ENCODE data around the gene TMEM179.

Gene TMEM179

DNA sequence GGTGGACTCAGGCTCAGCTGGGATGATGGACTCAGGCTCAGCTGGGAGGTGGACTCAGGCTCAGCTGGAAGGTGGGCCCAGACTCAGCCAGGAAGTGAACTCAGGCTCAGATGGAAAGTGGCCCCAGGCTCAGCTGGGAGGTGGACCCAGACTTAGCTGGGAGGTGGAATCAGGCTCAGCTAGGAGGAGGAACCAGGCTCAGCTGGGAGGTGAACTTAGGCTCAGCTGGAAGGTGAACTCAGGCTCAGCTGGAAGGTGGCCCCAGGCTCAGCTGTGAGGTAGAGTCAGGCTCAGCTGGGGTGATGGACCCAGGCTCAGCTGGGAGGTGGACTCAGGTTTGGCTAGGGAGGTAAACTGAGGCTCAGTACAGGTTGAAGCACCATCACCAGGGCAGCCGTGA, 46.8 kb downstream of the TMEM179 start:
- TF ChIP-seq, protein P1, sequence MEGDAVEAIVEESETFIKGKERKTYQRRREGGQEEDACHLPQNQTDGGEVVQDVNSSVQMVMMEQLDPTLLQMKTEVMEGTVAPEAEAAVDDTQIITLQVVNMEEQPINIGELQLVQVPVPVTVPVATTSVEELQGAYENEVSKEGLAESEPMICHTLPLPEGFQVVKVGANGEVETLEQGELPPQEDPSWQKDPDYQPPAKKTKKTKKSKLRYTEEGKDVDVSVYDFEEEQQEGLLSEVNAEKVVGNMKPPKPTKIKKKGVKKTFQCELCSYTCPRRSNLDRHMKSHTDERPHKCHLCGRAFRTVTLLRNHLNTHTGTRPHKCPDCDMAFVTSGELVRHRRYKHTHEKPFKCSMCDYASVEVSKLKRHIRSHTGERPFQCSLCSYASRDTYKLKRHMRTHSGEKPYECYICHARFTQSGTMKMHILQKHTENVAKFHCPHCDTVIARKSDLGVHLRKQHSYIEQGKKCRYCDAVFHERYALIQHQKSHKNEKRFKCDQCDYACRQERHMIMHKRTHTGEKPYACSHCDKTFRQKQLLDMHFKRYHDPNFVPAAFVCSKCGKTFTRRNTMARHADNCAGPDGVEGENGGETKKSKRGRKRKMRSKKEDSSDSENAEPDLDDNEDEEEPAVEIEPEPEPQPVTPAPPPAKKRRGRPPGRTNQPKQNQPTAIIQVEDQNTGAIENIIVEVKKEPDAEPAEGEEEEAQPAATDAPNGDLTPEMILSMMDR (conservative IDR thresholded peaks at IDR 0.05; ENCODE audit: control insufficient read depth, insufficient read depth, low read depth, low read length), result no peak
- no peak for DNase-seq (ENCODE audit: low read depth)
- no peak overlapping the region for H3K4me3 ChIP-seq (ENCODE audit: control insufficient read depth, low read depth, low read length)

DNA sequence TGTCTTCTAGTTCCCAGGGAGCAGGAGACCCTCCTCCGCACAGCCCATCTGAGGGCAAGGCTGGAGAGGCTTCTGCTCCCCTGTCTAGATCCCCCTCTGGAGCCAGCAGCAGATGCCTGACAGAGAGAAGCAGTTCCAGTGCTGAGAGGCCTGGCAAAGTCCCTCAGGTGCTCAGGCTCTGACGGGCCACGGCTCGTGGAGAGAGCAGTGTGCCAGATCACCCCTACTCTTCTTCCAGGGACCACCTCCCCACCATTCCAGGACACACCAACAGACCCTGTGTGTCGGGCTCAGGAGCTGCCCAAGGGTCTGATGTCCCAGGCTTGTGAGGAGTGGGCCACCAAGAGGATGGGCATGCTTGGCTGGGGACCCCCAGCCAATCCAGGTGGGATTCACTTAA, 47.5 kb downstream of the TMEM179 start:
- no peak overlapping the region for H3K4me3 ChIP-seq (ENCODE audit: control insufficient read depth, low read depth, low read length)
- TF ChIP-seq, protein P1 (conservative IDR thresholded peaks at IDR 0.05; ENCODE audit: control insufficient read depth, insufficient read depth, low read depth, low read length), result no peak
- DNase-seq (ENCODE audit: low read depth), result no peak

DNA sequence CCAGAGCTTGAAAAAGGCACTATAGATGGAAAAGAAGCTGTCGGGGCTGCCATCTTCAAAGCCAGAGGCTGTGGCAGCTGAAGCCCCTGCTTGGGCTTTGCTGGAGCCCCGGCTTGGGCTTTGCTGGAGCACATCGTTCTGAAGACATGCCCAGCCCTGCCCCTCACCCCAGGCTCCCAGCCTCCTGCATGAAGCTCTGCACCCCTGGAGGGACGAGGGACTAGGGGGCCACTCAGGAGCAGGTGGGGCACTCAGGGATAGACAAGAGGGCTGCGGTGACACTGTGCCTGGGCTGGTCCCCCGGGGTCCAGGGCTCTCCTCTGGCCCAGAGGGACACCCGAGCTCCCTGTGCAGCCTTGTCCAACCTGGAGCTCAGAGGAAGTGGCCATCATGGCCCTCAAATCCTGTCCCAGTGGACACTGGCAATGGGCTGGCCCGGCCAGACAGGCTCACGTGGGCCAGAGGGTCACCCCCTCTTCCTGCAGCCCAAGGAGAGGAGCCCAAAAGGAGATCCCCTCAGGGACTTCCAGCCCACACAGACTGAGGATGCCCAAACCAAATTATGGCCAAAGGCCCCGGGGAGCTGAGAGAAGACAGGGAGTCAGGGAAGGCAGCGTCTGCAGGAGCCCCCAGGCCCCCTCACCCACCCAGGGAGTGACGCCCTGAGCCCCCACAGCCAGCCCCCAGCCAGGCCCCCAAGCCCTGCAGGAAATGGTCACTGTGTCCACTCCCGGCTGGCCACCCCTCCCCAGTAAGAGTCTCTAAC, 48.1 kb downstream of the TMEM179 start:
- no peak for DNase-seq (ENCODE audit: low read depth)
- TF ChIP-seq, protein P1 (conservative IDR thresholded peaks at IDR 0.05; ENCODE audit: control insufficient read depth, insufficient read depth, low read depth, low read length), result no peak
- H3K4me3 ChIP-seq (ENCODE audit: control insufficient read depth, low read depth, low read length), result no peak overlapping the region

GRCh38 chr14:104555430-104556255, 48.9 kb downstream of the TMEM179 start:
- TF ChIP-seq, protein P1 (conservative IDR thresholded peaks at IDR 0.05; ENCODE audit: control insufficient read depth, insufficient read depth, low read depth, low read length), result no peak
- no peak for DNase-seq (ENCODE audit: low read depth)
- no peak overlapping the region for H3K4me3 ChIP-seq (ENCODE audit: control insufficient read depth, low read depth, low read length)

DNA sequence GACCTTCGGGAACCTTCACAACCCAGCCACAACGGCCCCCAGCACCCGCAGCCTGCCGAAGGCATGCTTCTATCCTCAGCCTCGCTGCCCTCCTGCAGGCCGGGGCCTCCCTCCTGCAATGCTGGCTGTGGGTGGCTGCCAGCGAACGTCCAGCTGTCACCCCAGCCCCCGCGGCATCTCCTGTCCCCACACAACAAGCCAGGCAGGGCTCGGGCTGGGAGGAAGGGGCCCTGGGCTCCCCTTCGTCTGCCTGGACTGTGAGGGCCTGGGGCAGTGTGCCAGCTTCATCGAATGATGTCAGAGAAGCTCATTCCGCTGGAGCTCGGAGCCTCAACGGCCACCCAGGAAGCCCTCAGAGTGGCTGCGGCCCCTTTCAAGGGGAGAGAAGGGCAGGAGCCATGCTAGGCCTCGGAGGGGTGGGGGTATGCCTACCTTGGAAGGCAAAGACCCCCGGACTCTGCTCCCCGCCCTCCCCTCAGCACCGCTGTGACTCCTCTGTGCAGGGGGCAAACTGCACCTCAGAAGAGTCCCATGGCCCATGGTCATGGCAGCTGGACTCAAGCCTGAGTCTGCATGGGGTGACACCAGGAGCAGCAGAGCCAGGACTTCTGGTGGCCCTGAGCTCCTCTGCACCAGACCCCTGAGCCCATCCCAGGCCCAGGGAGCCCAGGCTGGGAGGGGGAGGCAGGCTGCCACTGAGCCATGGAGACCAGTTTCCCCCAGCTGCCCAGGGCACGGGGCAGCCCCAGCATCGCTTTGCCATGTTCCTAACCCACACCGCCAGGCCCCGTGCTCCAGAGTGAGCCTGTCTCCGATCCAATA, 49.8 kb downstream of the TMEM179 start:
- TF ChIP-seq, protein P1 (conservative IDR thresholded peaks at IDR 0.05; ENCODE audit: control insufficient read depth, insufficient read depth, low read depth, low read length), result no peak
- DNase-seq (ENCODE audit: low read depth), result no peak
- H3K4me3 ChIP-seq (ENCODE audit: control insufficient read depth, low read depth, low read length), result no peak overlapping the region

DNA sequence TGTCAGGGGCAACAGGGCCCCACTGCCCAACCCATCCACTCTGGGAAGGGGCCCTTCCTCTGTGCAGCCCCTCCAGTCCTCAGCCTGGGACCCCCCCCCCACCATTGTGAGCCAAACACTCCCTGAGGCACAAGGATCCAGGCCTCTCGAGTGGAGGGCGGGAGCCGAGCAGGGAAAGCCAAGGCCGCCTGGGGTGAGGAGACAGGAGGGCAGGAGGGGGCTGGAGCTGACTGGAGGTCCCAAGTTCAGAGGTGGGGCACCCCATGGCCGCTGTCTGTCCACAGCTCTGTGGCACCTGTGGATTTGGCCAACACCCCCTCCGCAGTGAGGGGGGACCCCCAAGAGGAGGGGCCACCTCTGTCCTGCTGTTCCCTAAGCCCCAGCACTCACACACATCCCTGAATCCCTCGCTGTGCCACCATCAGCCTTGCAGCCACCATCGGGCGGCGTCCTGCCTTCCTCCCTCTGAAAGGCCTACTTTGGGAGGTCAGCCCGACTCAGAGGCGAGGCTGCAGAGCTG, 50.4 kb downstream of the TMEM179 start:
- no peak overlapping the region for H3K4me3 ChIP-seq (ENCODE audit: control insufficient read depth, low read depth, low read length)
- no peak for DNase-seq (ENCODE audit: low read depth)
- TF ChIP-seq, protein P1 (conservative IDR thresholded peaks at IDR 0.05; ENCODE audit: control insufficient read depth, insufficient read depth, low read depth, low read length), result no peak

Data from fibroblast of mammary gland (primary cell).